Right atrium auricular region (tissue), 2 donors: ENCODE measurements around the gene ST6GALNAC5. TPM values are rescaled to one million over a fixed set of nuclear protein-coding genes. Genes with fewer than 3 reads are reported as not detected.

Source experiments
- DNase-seq: peaks from one replicate; pipeline ENCODE4 v3.0.0-alpha.2; 2019; ENCODE audit warnings: low spot score
- H3K27ac ChIP-seq, 2 donors: fragments of 200-600 bp; sonication (generic); 1 replicate in 1 of 2; 2 replicates in 1 of 2; pipeline ENCODE4 v1.5.1; 2016 to 2019
- H3K27me3 ChIP-seq, 2 donors: fragments of 200-600 bp; sonication (generic); one replicate each; pipeline versions ENCODE4 v1.5.1 to v1.6.0; 2017 to 2019
- H3K36me3 ChIP-seq: fragments of 200-600 bp; sonication (generic); one replicate; pipeline ENCODE4 v1.5.1; 2016
- H3K4me1 ChIP-seq, 2 donors: fragments of 200-600 bp; sonication (generic); one replicate each; pipeline versions ENCODE4 v1.5.1 to v1.6.0; 2017 to 2019
- H3K4me3 ChIP-seq, 2 donors: fragments of 200-600 bp; sonication (generic); 1 replicate in 1 of 2; 2 replicates in 1 of 2; pipeline ENCODE4 v1.5.1; 2017 to 2019; ENCODE audit warnings: mild to moderate bottlenecking in 1 of 2, moderate library complexity in 1 of 2
- H3K9me3 ChIP-seq, 2 donors: fragments of 200-600 bp; sonication (generic); one replicate each; pipeline ENCODE4 v1.5.1; 2019
- total RNA-seq, 2 donors: library from RNA; depleted of rRNA; stranded (reverse); fragments of >200 nt; gene quantifications; one replicate each; pipeline ENCODE4 v1.1.0, GENCODE V29; 2016
- TF ChIP-seq, protein P1 (sequence below), 2 donors: fragments of 200-600 bp; sonication (generic); IDR thresholded peaks; one replicate each; pipeline ENCODE4 v1.5.1; 2019; ENCODE audit warnings: antibody characterized with exemption in 2 of 2

The ST6GALNAC5 gene
- total RNA-seq, 2 donors from 2014 or later = 1.8 to 1.9 TPM

DNA sequence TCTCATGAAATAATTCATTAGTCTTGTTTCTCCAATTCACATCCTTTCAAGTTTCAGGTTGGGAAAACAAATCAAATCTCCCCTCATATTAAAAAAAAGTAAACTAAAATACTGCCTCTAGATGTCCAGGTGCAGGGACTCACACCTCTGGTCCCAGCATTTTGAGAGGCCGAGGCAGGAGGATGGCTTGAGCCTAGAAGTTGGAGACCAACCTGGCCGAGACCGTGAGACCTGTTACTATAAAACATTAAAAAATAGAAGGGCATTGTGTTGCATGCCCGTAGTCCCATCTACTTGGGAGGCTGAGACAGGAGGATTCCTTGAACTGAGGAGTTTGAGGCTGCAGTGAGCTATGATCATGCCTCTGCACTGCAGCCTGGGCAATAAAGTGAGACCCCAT, 61.9 kb downstream of the ST6GALNAC5 start:
- Histone ChIP-seq H3K27ac (no peak overlapping the region), H3K4me1 (peaks cover 0 to 9% of the 10 kb centered on the region in 2 donors), H3K27me3 (no peaks in the 10 kb centered on the region), H3K36me3 (no peaks in the 10 kb centered on the region), H3K4me3 (no peak overlapping the region), H3K9me3 (peaks cover 7 to 8% of the 10 kb centered on the region in 2 donors)
- TF ChIP-seq, protein P1, sequence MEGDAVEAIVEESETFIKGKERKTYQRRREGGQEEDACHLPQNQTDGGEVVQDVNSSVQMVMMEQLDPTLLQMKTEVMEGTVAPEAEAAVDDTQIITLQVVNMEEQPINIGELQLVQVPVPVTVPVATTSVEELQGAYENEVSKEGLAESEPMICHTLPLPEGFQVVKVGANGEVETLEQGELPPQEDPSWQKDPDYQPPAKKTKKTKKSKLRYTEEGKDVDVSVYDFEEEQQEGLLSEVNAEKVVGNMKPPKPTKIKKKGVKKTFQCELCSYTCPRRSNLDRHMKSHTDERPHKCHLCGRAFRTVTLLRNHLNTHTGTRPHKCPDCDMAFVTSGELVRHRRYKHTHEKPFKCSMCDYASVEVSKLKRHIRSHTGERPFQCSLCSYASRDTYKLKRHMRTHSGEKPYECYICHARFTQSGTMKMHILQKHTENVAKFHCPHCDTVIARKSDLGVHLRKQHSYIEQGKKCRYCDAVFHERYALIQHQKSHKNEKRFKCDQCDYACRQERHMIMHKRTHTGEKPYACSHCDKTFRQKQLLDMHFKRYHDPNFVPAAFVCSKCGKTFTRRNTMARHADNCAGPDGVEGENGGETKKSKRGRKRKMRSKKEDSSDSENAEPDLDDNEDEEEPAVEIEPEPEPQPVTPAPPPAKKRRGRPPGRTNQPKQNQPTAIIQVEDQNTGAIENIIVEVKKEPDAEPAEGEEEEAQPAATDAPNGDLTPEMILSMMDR (IDR thresholded peaks at IDR 0.05) = no peak
- DNase-seq = no peak

DNA sequence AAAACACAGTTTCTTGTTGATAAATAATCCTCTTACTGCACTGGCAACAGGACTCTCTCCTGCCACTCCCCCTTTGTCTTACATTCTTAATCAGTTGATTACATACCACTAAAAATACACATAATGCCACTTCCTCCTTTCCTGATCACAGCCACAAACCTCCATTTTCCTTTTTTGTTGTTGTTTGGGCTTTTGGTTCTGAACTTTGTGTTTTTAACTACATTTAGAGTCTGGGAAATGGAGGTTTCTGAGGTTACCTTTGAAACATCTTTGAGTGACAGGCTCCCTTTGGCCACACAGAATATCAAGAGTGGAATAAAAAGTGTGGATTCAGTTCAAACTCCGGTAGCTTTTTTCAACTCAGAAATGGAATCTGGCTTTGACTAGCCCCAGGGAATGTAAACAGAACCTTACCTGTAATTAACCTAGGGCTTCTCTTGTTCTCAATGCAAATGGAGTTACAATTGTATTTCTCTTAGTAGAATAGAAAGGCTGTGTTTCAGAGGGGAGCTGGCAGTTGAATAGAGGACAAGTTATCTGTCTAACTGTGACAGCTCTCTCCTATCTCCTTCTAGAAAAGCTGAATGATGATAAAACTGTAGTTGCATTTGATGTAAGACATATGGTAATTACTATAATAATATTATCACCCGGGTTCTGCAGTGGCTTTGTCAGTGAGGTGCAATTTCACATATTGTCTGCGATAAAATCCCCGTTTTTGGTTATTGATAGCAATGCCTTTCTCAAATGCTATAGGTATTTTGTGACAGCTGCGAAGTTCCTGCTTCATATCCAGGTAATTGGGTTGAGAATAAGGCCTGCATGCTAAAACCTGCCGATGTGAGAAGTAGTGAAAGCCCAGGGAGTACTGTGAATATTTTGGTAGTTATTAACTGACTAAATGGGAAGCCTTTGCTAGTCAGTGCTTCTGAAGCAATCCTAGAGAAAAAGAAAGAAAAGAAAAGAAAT, 66.9 kb downstream of the ST6GALNAC5 start:
- no peaks in the 10 kb centered on the region for H3K27me3 ChIP-seq
- H3K36me3 ChIP-seq = no peaks in the 10 kb centered on the region
- no peak for DNase-seq
- TF ChIP-seq, protein P1 (IDR thresholded peaks at IDR 0.05) = no peak
- H3K4me1 ChIP-seq = peaks cover 0 to 9% of the 10 kb centered on the region in 2 donors
- H3K27ac ChIP-seq = no peak overlapping the region
- no peak overlapping the region for H3K4me3 ChIP-seq
- H3K9me3 ChIP-seq = peaks cover 7 to 8% of the 10 kb centered on the region in 2 donors

DNA sequence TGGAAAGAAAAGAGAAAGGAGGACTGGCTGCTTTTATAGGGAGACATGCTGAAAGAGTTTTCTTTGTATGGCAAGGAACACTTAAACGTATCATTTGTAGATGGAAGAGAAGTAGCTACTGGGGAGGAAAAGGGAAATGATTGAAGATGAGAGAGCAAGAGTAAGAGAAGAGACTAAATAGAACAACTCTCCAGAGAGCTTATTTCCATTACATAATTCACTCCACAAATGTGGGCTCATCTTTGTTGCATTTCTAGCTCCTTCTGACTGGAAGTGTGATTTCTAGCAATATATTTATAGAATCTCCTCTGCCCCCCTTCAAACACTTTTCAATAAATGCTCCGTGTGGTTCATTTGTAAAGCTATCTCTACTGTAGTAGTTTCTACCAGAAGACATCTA, 71.0 kb downstream of the ST6GALNAC5 start:
- no peaks in the 10 kb centered on the region for H3K9me3 ChIP-seq
- DNase-seq = no peak
- TF ChIP-seq, protein P1 (IDR thresholded peaks at IDR 0.05) = no peak
- H3K36me3 ChIP-seq = no peaks in the 10 kb centered on the region
- no peaks in the 10 kb centered on the region for H3K27me3 ChIP-seq
- peaks cover 0 to 4% of the 10 kb centered on the region in 2 donors for H3K4me1 ChIP-seq
- H3K4me3 ChIP-seq = no peak overlapping the region
- no peak overlapping the region for H3K27ac ChIP-seq

DNA sequence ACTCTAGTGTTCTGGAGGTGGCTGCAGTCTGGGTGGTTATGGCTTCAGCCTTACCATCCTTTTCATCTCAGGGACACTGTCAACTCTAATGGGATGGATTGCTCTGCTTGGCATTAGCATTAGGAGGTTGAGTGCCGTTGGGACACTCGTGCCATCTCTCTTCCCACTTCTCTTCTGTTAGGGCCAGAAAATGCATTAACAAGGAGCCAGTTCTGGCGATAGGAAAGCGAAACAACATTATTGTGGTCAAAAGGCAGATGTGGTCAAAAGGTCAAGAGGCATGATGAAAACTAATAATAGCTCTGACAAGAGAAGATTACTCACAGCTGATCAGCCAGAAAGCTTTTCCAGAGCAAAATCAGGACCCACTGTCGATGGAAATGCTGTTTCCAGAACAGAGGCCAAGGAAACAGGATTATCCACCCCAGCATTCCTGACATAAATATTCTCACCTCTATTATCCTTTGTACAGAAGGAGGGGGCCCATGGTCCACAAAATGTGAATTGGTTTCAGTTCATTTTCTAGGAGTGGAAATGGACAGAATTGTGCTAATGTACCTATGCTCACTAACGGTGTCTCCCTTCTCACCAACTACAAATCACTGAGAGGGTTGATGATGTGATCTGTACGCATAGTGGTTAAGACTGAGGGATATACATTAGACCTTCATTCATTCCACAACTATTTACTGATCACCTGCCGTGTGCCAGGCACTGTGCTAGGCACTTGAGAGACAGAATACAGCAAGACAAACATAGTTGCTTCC, 72.0 kb downstream of the ST6GALNAC5 start:
- no peak for DNase-seq
- H3K4me1 ChIP-seq = no peaks in the 10 kb centered on the region
- TF ChIP-seq, protein P1 (IDR thresholded peaks at IDR 0.05) = no peak
- H3K27ac ChIP-seq = no peak overlapping the region
- H3K4me3 ChIP-seq = no peak overlapping the region
- no peaks in the 10 kb centered on the region for H3K27me3 ChIP-seq
- no peaks in the 10 kb centered on the region for H3K36me3 ChIP-seq
- no peaks in the 10 kb centered on the region for H3K9me3 ChIP-seq

DNA sequence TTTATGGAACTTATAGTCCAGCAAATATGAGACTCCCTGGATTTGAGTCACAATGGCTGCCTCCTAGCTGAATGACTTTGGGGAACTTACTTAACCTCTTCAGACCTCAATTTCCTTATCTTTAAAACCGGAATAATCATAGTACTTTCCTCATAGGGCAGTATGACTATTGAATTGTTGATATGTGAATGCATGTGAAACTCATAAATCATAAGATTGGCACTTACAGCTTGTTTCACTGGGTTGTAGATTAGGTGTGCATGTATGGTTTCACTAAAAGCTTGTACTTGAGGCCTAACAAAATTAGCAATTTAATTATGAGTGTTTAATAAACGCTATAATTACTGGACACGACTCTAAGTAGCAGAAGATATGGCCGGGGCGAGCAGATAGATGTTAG, 72.5 kb downstream of the ST6GALNAC5 start:
- no peaks in the 10 kb centered on the region for H3K9me3 ChIP-seq
- no peak overlapping the region for H3K4me3 ChIP-seq
- TF ChIP-seq, protein P1 (IDR thresholded peaks at IDR 0.05) = no peak
- H3K27ac ChIP-seq = no peak overlapping the region
- H3K27me3 ChIP-seq = no peaks in the 10 kb centered on the region
- no peaks in the 10 kb centered on the region for H3K4me1 ChIP-seq
- DNase-seq = no peak
- H3K36me3 ChIP-seq = no peaks in the 10 kb centered on the region
